GM21619 (cell line): Measurements from ENCODE around the gene CORT.
A peak's percentile ranks its signal among the peaks of the same experiment; 100 is the strongest.
"Not testable (repeated sequence)": the region's sequence is repeated elsewhere in the genome, so short reads cannot be mapped to it uniquely, and the experiment has no call there.

Source experiments
- ATAC-seq: cut with Tn5 transposase; IDR thresholded peaks from one replicate; pipeline ENCODE4 v1.9.1; 2021; ENCODE audit not compliant: unreplicated experiment

CORT gene

DNA sequence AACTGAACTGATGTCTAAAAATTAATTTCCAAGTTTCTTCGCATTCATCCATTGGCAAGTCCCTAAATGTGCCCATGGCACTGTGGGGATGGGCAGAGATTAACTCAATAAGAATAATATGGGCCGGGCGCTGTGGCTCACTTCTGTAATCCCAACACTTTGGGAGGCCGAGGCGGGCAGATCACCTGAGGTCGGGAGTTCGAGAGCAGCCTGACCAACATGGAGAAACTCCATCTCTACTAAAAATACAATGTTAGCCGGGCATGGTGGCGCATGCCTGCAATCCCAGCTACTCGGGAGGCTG is 24.4 kb downstream of the CORT start:
- not testable (repeated sequence) for ATAC-seq

DNA sequence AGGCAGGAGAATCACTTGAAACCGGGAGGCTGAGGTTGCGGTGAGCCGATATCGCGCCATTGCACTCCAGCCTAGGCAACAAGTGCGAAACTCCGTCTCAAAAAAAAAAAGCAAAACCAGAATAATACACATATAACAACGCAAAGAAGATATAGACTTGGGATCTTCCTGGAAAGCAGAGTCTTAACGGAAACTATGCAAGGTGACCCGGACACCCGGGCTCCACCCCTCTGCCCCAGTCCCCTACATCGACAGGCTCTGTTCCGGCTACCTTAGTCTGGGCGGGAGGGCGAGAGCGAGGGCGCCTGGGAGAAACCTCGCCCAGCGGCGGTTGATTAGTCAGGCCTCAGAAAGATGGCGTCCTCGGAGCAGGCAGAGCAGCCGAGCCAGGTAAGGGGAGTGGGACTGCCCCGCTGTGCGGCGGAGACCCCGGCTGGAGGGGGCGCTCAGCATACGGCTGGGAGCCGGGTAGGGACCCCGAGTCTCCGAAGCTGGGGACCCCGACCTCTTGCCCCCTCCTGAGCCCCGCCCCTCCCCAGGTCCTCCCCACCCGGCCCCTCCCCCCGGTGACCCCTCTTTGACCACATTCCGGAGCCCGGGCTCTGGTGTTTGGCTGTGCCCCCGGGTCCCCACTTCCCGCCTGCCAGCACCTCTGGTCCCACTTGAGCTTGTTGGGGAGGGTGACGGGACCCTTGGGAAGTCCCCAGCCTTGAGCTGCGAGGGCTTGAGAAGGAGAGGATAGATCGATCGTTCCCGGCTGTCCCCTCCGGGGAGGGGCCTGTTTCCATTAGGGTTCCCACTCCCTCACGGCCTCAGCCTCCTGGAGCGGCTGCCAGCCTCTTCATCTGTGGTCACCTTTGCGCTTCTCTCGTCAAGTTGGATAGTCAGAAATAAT is 25.0 kb downstream of the CORT start, which contains the start of gene PEX14:
Gene PEX14, plus strand, starts transcription at position 338 of the 895 bp plus-strand sequence. Its CDS starts 17 bp downstream, at position 355.
- ATAC-seq = peak; percentile 58

DNA sequence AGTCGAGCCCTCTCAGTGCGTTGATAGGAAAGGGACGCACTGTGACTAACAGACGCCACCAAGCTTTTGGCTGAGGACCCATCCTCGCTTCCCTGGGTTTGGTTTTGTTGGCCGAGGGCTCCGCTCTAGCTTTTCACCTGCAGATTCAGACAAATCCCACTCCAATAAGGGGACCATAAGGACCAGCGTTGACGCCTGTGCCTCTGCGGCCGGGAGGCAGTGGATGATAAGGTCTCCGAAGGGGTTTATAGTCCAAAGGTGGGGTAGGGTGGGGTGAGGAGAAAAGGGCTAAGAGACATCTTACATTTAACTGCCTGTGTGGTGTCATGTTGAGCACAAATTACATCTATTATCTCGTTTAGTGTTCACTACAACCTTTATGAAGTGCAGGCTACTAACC is 25.7 kb downstream of the CORT start:
- no peak for ATAC-seq

DNA sequence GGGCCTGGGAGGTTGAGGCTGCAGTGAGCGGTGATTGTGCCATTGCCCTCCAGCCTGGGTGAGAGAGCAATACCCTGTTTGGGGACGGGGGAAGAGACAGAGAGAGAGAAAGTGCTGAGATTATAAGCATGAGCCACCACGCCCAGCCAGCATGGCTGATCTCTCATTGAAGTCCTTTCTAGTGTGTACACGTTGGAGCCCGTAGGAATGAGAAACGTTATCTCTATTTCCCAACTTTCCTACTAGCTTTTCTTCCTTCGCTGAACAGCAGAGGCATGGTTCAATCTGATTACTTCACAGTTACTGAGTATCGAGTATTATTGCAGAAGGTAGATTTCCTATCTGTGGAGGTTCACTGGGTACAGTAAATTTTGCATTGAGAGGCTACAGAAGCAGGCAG is 29.5 kb downstream of the CORT start:
- no peak for ATAC-seq

DNA sequence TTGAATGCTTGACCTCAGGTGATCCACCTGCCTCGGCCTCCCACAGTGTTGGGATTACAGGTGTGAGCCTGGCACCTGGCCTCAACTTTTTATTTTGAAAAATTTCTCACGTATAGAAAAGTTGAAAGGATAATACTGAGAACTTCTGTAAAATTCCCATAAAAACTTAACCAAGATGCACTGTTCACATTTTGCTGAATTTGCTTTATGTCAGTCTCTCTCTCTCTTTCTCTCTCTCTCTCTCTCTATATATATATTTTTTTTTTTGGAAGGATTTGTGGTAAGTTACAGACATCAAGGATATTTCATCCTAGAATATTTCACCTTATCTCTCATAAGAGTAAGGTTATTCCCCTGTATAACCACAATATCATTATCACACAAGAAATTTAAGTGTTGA is 30.8 kb downstream of the CORT start:
- no peak for ATAC-seq

DNA sequence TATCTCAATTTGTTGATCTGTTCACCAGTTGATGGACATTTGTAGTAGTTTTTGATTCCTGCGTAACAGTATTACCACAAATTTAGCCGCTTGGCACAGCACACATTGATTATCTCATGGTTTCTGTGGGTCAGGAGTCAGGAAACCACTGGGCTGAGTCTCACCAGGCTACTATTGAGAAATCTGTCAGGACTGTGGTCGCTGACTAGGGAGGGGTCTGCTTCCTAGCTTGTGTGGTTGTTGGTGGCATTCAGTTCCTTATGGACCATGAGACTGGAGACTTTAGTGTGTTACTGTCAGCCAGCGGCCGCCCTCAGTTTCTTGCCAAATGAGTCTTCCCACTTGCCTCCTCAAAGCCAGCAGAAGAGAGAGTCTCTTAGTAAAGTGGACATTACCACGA is 34.7 kb downstream of the CORT start:
- ATAC-seq = no peak

DNA sequence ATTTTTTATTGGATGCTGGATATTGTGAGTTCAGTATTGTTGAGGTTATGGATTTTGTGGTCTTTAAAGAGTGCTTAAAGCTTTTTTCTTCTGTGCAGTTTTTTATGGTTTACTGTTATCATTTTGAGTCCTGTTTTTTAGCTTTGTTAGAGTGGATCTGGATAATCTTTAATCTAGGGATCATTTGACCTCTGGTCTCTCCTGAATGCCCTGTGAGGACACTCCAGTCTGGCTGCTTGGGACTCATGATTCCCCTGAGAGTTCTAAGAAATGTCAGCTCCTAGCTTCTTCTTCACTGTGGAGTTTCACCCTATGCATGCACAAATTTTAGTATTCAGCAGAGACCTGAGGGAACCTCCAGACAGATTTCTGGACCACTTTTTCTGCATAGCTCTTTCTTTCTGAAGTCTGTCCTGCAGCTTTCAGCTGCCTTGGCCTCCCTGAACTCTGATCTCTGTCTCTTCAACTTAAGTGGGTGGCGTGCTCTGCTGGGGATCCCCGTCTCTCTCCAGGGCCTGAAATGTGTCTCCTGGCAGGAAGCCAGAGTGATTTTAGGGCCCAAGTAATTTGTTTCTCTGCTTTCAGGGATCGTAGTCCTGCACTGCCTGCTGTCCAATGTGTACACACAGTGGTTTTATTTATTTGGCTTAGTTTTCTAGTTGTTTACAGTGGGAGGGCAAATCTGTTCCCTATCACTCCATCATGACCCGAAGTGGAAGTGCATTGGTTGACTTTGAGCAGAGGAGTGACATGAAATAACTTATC is 39.6 kb downstream of the CORT start:
- no peak for ATAC-seq

DNA sequence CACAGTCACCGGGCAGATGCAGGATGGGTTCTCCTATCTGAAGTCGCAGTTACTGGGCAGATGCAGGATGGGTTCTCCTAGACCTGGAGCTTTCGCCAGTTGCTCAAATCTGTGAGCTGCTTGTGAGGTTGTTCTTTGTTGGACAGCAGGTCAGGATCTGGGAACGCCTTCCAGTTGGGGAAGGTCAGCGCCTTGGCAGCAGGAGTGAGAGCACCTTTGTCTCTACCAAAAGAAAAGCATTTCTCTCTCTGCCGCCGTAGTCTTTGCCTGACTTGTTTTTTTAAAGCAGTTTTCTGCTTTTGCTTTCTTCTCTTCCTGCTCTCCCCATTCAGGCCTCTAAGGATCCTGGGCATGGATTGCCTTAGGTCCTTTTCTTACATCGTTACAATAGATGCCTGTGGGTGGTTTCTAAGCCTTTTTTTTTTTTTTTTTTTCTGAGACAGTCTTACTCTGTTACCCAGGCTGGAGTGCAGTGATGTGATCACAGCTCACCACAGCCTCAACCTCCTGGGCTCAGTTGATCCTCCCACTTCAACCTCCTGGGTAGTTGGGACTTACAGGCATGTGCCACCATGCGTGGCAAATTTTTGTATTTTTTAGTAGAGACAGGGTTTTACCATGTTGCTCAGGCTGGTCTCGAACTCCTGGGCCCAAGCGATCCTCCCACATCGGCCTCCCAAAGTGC is 40.6 kb downstream of the CORT start:
- ATAC-seq = no peak

DNA sequence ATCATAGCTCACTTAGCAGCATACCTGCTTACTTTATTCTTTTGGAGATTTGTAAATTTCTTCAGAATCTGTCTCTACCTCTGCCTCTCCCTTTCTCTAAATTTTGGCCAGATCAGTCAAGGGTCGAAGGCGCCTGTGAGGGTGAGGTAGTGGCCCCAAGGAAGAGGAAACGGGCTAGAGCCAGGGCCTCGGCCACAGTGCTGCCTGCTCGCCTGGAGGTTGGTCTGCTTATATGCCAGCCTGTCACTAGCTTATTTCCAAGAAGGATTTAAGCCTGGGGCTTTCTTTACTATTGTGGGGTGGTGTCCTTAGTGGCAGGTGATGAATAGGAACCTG is 44.6 kb downstream of the CORT start:
- ATAC-seq = no peak

DNA sequence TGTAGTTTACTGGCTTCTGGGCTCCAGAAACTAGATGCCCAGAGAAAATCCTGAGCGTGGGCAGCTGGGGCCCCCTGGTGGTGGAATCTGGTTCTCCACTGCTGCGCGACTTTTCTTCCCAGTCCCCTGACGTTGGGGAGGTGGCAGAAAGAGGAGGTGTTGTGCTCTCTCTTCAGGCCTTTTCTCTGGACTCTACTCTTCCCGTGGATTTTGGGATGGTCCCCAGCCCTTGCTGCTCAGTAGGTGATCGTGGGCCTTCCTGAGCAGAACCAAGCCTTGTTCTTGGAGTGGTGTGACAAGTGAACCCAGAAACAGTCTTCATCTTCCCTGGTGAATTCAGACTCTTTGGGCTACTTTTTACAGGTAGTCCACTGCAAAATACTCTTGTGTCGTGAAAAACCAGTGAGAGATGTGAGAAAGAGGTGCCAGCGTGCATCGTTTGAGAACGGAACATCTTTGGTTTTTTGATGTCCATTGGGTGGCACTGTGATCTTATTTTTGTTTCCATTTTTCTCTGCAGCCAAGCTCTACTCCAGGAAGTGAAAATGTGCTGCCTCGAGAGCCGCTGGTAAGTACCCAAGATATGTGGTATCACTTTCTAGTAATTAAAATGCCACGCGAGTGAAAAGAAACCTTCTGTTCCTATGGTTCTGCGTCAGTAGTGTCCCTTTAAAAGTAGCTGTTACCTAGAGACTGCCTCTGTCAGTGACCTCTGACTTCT is 45.1 kb downstream of the CORT start:
- peak; percentile 76 for ATAC-seq

DNA sequence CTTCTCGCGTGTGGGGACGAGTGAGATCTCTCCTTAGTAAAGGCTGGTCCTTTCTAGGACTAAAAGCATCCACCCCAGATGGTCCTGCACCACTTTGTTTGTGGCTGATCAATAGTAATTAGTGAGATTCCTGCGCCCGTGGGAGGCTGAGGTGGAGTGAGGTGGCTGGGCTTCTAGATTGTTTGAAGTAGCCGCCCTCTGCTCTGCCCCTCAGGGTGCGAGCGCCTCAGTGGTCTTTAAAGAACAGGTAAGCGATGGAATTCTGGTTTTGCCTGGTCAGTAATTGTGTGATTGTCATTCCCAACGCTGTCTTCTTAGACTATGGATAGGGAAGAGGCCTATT is 45.6 kb downstream of the CORT start:
- ATAC-seq = no peak

DNA sequence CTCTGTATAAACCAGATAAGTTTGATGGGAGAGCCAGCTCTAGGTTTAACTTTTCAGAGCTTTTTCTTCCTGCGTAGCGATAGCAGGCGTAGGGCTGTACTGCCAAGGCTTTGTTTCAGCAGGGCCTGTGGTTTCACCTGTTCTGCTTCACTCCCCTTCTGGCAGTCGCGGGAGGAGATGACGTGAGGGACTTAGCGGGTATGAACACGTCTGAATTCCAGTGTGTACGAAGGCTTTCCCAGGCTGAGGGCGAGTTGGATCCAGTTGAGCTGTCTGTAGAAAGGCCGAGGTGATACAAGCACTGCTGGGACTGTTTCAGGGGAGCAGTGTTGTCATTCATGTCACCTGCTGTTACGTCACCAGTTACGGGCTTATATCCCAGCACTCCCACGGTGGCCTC is 46.1 kb downstream of the CORT start:
- no peak for ATAC-seq

DNA sequence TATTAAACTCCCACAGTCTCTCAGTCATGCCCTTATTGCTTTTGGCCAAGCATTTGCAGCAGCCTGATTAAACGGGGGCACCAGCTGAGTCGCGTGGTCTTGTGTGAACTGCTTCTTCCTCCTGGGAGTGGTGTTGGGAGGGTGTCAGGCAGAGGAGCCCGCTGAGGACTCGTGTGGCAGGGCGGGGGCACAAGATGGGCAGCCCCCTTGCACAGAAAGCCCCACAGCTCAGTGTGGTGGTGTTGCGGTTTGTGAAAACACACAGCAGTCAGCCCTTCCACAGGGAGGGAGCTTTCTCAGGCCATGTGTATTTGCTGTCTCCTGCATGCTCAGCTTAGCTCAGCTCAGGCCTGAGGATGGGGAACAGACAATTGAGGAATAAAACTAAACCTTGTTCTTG is 47.3 kb downstream of the CORT start:
- no peak for ATAC-seq

DNA sequence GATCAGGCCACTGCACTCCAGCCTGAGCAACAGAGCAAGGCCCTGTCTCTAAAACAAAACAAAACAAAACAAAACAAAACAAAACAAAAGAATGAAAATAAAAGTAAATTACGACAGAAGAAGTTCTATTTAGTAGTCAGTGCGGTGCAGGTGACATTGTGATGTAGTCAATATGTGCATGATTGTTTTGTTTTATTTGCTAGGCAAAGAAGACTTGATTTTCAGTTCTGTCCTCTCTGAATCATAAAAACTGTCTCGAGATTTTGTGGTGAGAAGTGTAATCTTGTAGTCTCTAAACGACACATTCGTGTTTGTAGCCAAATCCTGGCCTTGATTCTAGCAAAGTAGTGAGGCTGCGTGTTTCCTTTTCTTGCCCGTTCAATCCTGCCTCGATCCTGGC is 48.4 kb downstream of the CORT start:
- no peak for ATAC-seq
